H7 (cell line): ENCODE measurements around the gene NDUFV1. TPM values are rescaled to one million over a fixed set of nuclear protein-coding genes. Genes with fewer than 3 reads are reported as not detected.
"Not testable (repeated sequence)": the region's sequence is repeated elsewhere in the genome, so short reads cannot be mapped to it uniquely, and the experiment has no call there.

Experiments
- DNase-seq: peaks from one replicate; pipeline ENCODE4 v3.0.0; 2012
- H3K27me3 ChIP-seq: 2 replicates; pipeline ENCODE4 v1.6.0; 2011; ENCODE audit warnings: mild to moderate bottlenecking, low read length; ENCODE audit not compliant: control insufficient read depth, insufficient read depth
- H3K36me3 ChIP-seq: replicated peaks from 2 replicates; pipeline ENCODE4 v1.5.1; 2011; ENCODE audit warnings: low read length; ENCODE audit not compliant: control insufficient read depth, insufficient read depth
- H3K4me3 ChIP-seq: 2 replicates; pipeline ENCODE4 v1.5.1; 2011; ENCODE audit warnings: low read depth, mild to moderate bottlenecking, control low read depth, low read length, moderate library complexity; ENCODE audit not compliant: insufficient read depth
- total RNA-seq: library from RNA; depleted of rRNA; stranded (reverse); fragments of >200 nt; shearing (Covaris generic); gene quantifications from 2 replicates; pipeline ENCODE4 v1.2.3, GENCODE V29; 2014

Gene NDUFV1
- total RNA-seq, 1 experiment from 2014 or later, result 302 TPM

- Histone ChIP-seq H3K36me3 (peaks cover 16% of the 10 kb centered on the region), H3K4me3 (no peak overlapping the region), H3K27me3 (peaks cover 2% of the 10 kb centered on the region; the same call in 1 of the 2 replicates)
- DNase-seq, result no peak
Observed at GRCh38 chr11:67612751-67613150, 6.0 kb downstream of the NDUFV1 start.

- H3K27me3 ChIP-seq, result peaks cover 2% of the 10 kb centered on the region; the same call in 1 of the 2 replicates
- no peak overlapping the region for H3K4me3 ChIP-seq
- H3K36me3 ChIP-seq, result peaks cover 16% of the 10 kb centered on the region
- DNase-seq, result no peak
Observed at GRCh38 chr11:67613313-67613959, 6.7 kb downstream of the NDUFV1 start.

GRCh38 chr11:67613960-67614715, 7.4 kb downstream of the NDUFV1 start:
- peak overlapping the region; percentile 25 for H3K4me3 ChIP-seq
- peaks cover 10% of the 10 kb centered on the region for H3K36me3 ChIP-seq
- DNase-seq, result peak; percentile 91
- peaks cover 2% of the 10 kb centered on the region; the same call in 1 of the 2 replicates for H3K27me3 ChIP-seq

- peak; percentile 89 for DNase-seq
- H3K27me3 ChIP-seq, result peaks cover 2% of the 10 kb centered on the region; the same call in 1 of the 2 replicates
- no peak overlapping the region for H3K4me3 ChIP-seq
- peaks cover 5% of the 10 kb centered on the region for H3K36me3 ChIP-seq
Observed at GRCh38 chr11:67614730-67615714, 8.3 kb downstream of the NDUFV1 start.

- DNase-seq, result no peak
- Histone ChIP-seq H3K4me3 (no peak overlapping the region), H3K27me3 (peaks cover 2% of the 10 kb centered on the region; the same call in 1 of the 2 replicates), H3K36me3 (peaks cover 3% of the 10 kb centered on the region)
Observed at GRCh38 chr11:67615728-67616430, 9.1 kb downstream of the NDUFV1 start.

- H3K4me3 ChIP-seq, result no peak overlapping the region
- peaks cover 2% of the 10 kb centered on the region; the same call in 1 of the 2 replicates for H3K27me3 ChIP-seq
- H3K36me3 ChIP-seq, result no peaks in the 10 kb centered on the region; the same call in 1 of the 2 replicates
- DNase-seq, result peak; percentile 61
Observed at GRCh38 chr11:67616431-67617242, 9.9 kb downstream of the NDUFV1 start.

GRCh38 chr11:67617243-67617953, 10.7 kb downstream of the NDUFV1 start:
- no peak overlapping the region for H3K4me3 ChIP-seq
- no peak for DNase-seq
- H3K27me3 ChIP-seq, result peaks cover 2% of the 10 kb centered on the region; the same call in 1 of the 2 replicates
- H3K36me3 ChIP-seq, result no peaks in the 10 kb centered on the region; the same call in 1 of the 2 replicates

- not testable (repeated sequence) for H3K27me3 ChIP-seq, DNase-seq, H3K36me3 ChIP-seq
- H3K4me3 ChIP-seq, result peak overlapping the region; percentile 33; the same call in 1 of the 2 replicates
Observed at GRCh38 chr11:67618901-67619659, 12.3 kb downstream of the NDUFV1 start.

GRCh38 chr11:67619683-67620618, 13.2 kb downstream of the NDUFV1 start:
- not testable (repeated sequence) for DNase-seq

GRCh38 chr11:67620621-67621020, 13.9 kb downstream of the NDUFV1 start:
- peak; percentile 37 for DNase-seq
- not testable (repeated sequence) for H3K36me3 ChIP-seq, H3K27me3 ChIP-seq
- H3K4me3 ChIP-seq, result peak overlapping the region; percentile 67

More at GRCh38 chr11:67619683-67620618, 13.2 kb downstream of the NDUFV1 start:
- H3K36me3 ChIP-seq, H3K27me3 ChIP-seq: not testable (repeated sequence)
- H3K4me3 ChIP-seq, result peak overlapping the region; percentile 67

- peak overlapping the region; percentile 67; the same call in 1 of the 2 replicates for H3K4me3 ChIP-seq
- not testable (repeated sequence) for H3K27me3 ChIP-seq, DNase-seq, H3K36me3 ChIP-seq
Observed at GRCh38 chr11:67621928-67622327, 15.2 kb downstream of the NDUFV1 start.
